GM19099 (cell line): ENCODE results near the gene VSIG4.
A peak's percentile ranks its signal among the peaks of the same experiment; 100 is the strongest.

Experiments used
- POLR2A ChIP-seq: IDR thresholded peaks from 3 replicates; pipeline ENCODE4 v1.6.1; 2011; ENCODE audit warnings: low read depth; ENCODE audit not compliant: insufficient read length; ENCODE audit errors: extremely low read depth

VSIG4 gene

GRCh38 chrX:66018585-66019309 is 21.1 kb downstream of the VSIG4 start:
- no peak for TF ChIP-seq POLR2A

DNA sequence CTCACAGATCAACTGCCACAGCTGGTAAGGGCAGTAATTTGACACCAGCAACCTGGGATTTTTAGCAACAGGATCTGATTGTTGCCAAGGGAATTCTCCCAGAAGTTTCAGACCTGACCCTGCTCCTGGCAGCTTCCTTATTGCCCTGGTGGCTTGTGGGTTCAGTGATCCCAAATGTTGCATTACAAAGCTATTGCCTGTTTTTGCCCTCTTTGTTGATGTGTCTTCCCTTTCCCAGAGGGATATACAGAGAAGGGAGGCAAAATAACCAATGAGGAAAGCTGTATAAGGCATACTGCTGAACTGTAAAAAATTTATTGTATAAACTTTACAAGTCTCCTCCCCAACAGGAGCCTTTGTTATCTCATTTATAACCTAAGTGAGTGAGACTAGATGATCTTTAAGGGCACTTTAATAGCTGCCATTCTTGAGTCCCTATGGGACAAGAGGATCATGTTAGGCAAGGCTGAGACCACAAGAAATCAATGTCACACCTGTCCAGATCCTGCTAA is 22.2 kb downstream of the VSIG4 start:
- no peak for TF ChIP-seq POLR2A

GRCh38 chrX:66016905-66017658 is 22.8 kb downstream of the VSIG4 start:
- TF ChIP-seq POLR2A, result no peak

GRCh38 chrX:66015900-66016689 is 23.8 kb downstream of the VSIG4 start:
- peak; percentile 49 for TF ChIP-seq POLR2A

DNA sequence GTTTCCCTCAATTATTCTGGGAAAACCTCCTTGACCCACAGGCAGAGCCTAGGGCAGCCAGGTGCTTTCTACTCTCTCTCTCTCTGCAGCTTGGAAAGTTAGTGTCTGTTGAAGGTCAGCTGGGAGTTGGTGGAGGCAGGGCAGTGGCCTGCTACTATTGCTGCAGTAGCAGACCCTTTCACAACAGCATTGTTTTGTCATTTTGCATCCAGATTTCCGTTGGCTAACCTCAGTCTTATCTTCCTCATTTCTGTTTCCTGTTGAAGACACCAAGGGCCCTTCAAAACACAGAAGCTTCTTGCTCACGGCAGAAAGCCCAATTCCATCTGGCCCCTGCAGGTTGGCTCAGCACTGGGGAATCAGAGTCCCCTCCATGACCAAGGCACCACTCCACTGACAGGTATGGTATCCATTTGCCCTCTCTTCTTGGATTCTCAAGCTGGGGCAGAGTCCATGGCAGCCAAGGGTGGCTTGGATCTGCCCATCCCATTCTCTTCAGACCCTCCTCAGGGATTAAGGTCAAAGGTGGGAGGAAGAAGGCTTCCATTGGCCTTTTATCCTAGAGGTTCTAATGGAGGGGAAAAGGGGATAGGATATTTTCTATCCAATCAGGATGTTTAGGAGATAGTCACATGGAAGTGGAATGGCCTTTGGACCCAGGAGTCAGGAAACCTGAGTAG is 24.6 kb downstream of the VSIG4 start:
- peak; percentile 49 for TF ChIP-seq POLR2A

DNA sequence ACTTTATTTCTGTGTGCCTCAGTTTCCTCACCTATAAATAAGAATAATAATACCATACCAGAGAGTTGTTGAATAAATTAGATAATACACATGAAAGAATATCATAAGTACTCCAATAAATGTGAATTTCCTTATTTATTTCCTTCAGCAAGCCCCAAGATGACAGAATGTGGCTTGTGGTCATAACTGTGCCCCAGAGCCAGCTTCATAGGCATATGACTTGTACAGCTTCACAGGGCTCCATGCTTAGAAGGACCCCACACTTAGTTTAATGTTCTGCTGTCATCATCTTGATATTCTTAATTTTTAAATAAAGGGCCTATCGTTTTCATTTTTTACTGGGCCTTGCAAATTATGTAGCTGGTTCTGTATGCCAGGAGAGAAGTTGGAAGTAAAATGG is 25.3 kb downstream of the VSIG4 start:
- no peak for TF ChIP-seq POLR2A

- TF ChIP-seq POLR2A, result no peak
Measured at GRCh38 chrX:66014084-66014483, 25.8 kb downstream of the VSIG4 start.

- TF ChIP-seq POLR2A, result no peak
Measured at GRCh38 chrX:66013194-66013816, 26.6 kb downstream of the VSIG4 start.

DNA sequence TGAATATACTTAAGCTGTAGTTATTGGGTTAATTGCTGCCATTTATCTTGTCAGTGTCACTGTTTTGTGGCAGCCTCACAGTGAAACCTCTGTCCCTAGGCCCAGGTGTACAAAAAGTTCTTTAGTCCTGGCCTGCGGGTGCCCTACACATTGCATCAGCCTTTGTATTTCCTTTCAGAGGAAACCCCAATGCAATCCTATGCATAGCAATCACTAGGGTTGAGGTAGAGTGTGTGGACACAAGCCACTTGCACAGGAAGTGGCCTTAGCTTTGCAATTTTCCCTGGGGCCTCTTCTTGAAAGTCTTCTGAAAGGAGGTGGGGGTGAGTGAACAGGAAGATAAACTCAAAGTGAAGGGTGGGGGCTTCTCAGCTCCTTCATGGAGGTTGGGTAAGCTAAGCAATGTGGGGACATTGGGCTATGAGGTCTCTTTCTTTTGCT is 27.8 kb downstream of the VSIG4 start:
- TF ChIP-seq POLR2A, result no peak

DNA sequence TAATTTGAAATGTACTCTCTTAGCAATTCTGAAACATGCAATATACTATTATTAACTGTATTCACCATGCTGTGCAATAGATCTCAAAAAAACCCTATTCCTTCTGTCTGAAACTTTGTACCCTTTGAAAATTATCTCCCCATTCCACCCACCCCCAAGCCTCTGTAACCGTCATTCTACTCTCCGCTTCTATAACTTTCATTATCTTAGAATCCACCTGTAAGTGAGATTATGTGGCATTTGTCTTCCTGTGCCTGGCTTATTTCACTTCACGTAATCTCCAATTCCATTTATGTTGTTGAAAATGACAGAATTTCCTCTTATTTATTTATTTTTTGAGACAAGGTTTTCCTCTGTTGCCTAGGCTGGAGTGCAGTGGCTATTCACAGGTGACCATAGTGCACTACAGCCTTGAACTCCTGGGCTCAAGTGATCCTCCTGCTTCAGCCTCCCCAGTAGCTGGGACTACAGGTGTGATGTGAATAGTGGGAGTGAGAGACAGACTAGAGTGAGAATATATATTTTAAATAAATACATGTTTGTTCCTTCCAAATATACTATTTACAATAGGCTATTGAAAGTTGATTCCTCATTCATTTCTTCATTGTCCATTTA is 30.5 kb downstream of the VSIG4 start:
- no peak for TF ChIP-seq POLR2A

- no peak for TF ChIP-seq POLR2A
Measured at GRCh38 chrX:66008328-66008970, 31.4 kb downstream of the VSIG4 start.

DNA sequence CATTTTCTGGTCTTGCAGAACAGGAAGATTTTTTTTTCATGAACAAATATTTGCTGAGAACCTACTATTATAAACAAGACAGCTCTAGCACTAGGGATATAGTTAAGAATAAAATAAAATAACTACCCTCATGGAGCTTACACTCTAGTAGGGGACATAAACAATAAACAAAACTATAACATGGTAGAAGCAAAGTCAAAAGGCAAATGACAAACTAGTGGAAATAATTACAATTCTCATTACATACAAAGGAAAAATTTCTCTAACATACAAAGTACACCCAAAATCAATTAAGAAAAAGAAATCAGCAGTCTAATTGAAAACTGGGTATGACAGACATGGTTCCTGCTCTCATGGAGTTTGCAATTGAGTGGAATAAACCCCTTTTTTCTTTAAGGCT is 32.0 kb downstream of the VSIG4 start:
- no peak for TF ChIP-seq POLR2A

DNA sequence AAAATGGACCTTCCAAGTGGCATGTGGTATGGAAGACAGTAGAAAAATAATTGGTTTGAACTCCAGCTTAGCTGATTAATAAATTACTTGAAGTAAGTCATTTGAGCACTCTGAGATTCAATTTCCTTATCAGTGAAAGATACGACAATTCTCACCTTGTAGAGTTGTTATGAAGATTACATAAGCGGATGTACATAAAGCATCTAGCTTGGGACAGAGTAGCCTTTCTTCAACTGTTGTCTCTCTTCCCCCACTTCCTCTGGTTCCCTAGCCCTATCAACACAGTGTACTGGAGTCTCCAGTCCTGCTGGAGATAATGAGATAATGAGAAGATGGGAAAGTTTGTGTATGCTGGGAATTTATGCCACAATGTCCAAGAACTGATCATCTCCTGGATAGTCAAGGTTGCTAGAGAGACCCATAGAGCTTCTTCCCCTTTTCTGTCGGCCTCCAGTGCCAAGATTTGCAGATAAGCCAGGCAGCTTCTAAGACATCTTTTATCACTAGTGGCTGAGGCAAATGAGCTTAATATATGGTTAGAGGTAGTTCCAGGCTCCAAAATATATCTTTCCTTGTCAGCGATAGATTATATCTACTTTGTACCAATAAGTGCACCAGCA is 33.9 kb downstream of the VSIG4 start:
- no peak for TF ChIP-seq POLR2A
